K562 (cell line): ENCODE results near the gene VDR. TPM values are rescaled to one million over a fixed set of nuclear protein-coding genes. Genes with fewer than 3 reads are reported as not detected.

Experiments used
- CEBPB ChIP-seq: fragments of 450-650 bp; IDR thresholded peaks from 2 replicates; pipeline ENCODE4 v1.6.1; 2016; ENCODE audit warnings: missing genetic modification characterization, missing compliant biosample characterization
- FOSL1 ChIP-seq: fragments of 200-800 bp; sonication (Bioruptor generic); conservative IDR thresholded peaks from 2 replicates; pipeline ENCODE4 v1.6.1; 2016; ENCODE audit warnings: missing genetic modification characterization, missing compliant biosample characterization
- KLF1 ChIP-seq: fragments of 450-650 bp; IDR thresholded peaks from 2 replicates; pipeline ENCODE4 v1.6.1; 2016; ENCODE audit warnings: missing genetic modification characterization, missing compliant biosample characterization
- KLF6 ChIP-seq: fragments of 250-450 bp; sonication (Bioruptor Pico); IDR thresholded peaks from 2 replicates; pipeline ENCODE4 v1.4.0; 2020; ENCODE audit warnings: mild to moderate bottlenecking, moderate library complexity, borderline replicate concordance
- MIER1 ChIP-seq: fragments of 450-650 bp; IDR thresholded peaks from 2 replicates; pipeline ENCODE4 v1.6.1; 2016; ENCODE audit warnings: antibody characterized with exemption, mild to moderate bottlenecking, low read depth
- POU5F1 ChIP-seq: fragments of 150-350 bp; IDR thresholded peaks from 2 replicates; pipeline ENCODE4 v1.6.1; 2014; ENCODE audit warnings: borderline replicate concordance, low read length, low read depth, mild to moderate bottlenecking; ENCODE audit not compliant: partially characterized antibody
- SMC3 ChIP-seq: conservative IDR thresholded peaks from 2 replicates; pipeline ENCODE4 v1.6.1; 2011; ENCODE audit warnings: low read depth, low read length, improper control_type of control experiment; ENCODE audit not compliant: insufficient read depth
- ZKSCAN3 ChIP-seq: fragments of 250-450 bp; sonication (Bioruptor Pico); IDR thresholded peaks from 2 replicates; pipeline ENCODE4 v1.4.0; 2020
- ZNF583 ChIP-seq: fragments of 250-450 bp; sonication (Bioruptor Pico); IDR thresholded peaks from 2 replicates; pipeline ENCODE4 v1.4.0; 2020
- ZNF586 ChIP-seq: fragments of 450-650 bp; formaldehyde crosslinking; conservative IDR thresholded peaks from 2 replicates; pipeline ENCODE4 v1.4.0; 2020; ENCODE audit warnings: mild to moderate bottlenecking, moderate library complexity
- ZNF76 ChIP-seq: fragments of 250-450 bp; sonication (Bioruptor Pico); IDR thresholded peaks from 2 replicates; pipeline ENCODE4 v1.4.0; 2020; ENCODE audit warnings: mild to moderate bottlenecking, moderate library complexity, borderline replicate concordance
- polyA plus RNA-seq, 8 experiments: library from polyadenylated mRNA; depleted of rRNA in 4 of 8; stranded (reverse) in 5 of 8; unstranded in 3 of 8; fragments of >200 nt; fragmentation: Nextera tagmentation in 2 of 8; fragmentation: Illumina TruSeq in 1 of 8; extraction: Ambion mirVana in 2 of 8; extraction: Trizol in 1 of 8; gene quantifications; 2 replicates each; pipeline versions ENCODE4 v1.2.1 to v1.2.3, GENCODE V29; 2011 to 2014; ENCODE audit warnings: inconsistent platforms in 1 of 8, missing spikeins in 1 of 8
- total RNA-seq, 7 experiments: library from RNA; depleted of rRNA in 6 of 7; stranded (reverse); fragments of >200 nt in 6 of 7; fragmentation: Illumina TruSeq in 2 of 7; extraction: Trizol in 2 of 7; gene quantifications; 2 replicates each; pipeline versions ENCODE4 v1.2.1 to v1.2.3, GENCODE V29; 2011 to 2021; ENCODE audit warnings: low replicate concordance in 1 of 7
- TF ChIP-seq, protein P1 (sequence below): fragments of 450-650 bp; IDR thresholded peaks from 2 replicates; pipeline ENCODE4 v1.6.1; 2017; ENCODE audit warnings: antibody characterized with exemption, mild to moderate bottlenecking
- TF ChIP-seq, protein P2 (sequence below), 2 experiments: fragments of 450-650 bp in 1 of 2; IDR thresholded peaks; 2 replicates each; pipeline ENCODE4 v1.6.1; 2011 to 2017; ENCODE audit warnings: low read depth in 2 of 2, antibody characterized with exemption in 1 of 2, borderline replicate concordance in 1 of 2, low read length in 1 of 2, mild to moderate bottlenecking in 1 of 2, mixed read lengths in 1 of 2; ENCODE audit not compliant: control insufficient read depth in 1 of 2
- TF ChIP-seq, protein P3 (sequence below): fragments of 250-450 bp; sonication (Bioruptor Pico); IDR thresholded peaks from 2 replicates; pipeline ENCODE4 v1.9.0; 2021; ENCODE audit warnings: mild to moderate bottlenecking
- TF ChIP-seq, protein P4 (sequence below): conservative IDR thresholded peaks from 2 replicates; pipeline ENCODE4 v1.6.1; 2011; ENCODE audit warnings: low read depth, mild to moderate bottlenecking, low read length; ENCODE audit not compliant: control insufficient read depth
- TF ChIP-seq, protein P5 (sequence below): fragments of 450-650 bp; IDR thresholded peaks from 2 replicates; pipeline ENCODE4 v1.6.1; 2016; ENCODE audit warnings: missing biosample characterization, missing genetic modification characterization

VDR gene
- total and polyA plus RNA-seq, 9 of the 15 experiments (the other 6 are each of a cell fraction or from before 2014, with no cell fraction given), result 0.61 to 4.8 (median 2.0) TPM

DNA sequence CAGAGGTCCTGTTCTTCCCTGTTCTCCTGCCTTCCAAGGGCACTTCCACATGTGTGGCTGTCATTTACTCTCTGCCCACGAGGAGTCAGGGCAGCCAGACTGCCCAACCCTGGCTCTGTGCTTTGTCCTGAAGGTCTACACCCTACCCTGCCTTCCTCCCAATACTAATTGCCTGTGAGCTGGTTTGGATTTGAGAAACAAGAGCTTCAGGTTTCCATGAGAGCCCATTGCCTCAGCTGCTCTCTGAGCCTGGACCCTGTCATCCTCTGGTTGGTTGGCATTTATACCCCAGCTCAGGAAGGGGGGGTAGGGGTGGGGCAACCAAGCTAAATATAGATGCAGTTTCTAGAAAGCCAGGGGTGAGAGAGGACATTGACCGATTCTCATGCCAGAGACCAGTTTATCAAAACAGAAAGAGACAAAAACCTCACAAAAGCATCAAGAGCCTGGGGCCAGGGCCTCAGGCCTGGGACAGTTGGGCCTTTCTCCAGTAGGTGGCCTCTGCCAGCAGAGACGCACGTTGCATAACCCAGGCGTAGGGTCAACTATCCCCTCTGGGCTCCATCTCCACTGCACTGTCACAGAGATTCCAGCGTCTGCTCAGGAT is 34.5 kb downstream of the VDR start (continued):
- TF ChIP-seq, protein P1, sequence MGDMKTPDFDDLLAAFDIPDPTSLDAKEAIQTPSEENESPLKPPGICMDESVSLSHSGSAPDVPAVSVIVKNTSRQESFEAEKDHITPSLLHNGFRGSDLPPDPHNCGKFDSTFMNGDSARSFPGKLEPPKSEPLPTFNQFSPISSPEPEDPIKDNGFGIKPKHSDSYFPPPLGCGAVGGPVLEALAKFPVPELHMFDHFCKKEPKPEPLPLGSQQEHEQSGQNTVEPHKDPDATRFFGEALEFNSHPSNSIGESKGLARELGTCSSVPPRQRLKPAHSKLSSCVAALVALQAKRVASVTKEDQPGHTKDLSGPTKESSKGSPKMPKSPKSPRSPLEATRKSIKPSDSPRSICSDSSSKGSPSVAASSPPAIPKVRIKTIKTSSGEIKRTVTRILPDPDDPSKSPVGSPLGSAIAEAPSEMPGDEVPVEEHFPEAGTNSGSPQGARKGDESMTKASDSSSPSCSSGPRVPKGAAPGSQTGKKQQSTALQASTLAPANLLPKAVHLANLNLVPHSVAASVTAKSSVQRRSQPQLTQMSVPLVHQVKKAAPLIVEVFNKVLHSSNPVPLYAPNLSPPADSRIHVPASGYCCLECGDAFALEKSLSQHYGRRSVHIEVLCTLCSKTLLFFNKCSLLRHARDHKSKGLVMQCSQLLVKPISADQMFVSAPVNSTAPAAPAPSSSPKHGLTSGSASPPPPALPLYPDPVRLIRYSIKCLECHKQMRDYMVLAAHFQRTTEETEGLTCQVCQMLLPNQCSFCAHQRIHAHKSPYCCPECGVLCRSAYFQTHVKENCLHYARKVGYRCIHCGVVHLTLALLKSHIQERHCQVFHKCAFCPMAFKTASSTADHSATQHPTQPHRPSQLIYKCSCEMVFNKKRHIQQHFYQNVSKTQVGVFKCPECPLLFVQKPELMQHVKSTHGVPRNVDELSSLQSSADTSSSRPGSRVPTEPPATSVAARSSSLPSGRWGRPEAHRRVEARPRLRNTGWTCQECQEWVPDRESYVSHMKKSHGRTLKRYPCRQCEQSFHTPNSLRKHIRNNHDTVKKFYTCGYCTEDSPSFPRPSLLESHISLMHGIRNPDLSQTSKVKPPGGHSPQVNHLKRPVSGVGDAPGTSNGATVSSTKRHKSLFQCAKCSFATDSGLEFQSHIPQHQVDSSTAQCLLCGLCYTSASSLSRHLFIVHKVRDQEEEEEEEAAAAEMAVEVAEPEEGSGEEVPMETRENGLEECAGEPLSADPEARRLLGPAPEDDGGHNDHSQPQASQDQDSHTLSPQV, result no peak
- TF ChIP-seq CEBPB (tag) (peak; percentile 90), ZNF583 (CRISPR knock-in tag) (no peak), KLF1 (no peak), ZNF76 (no peak), MIER1 (no peak), POU5F1 (no peak), ZKSCAN3 (CRISPR knock-in tag) (no peak), SMC3 (peak; percentile 30; the same call in 1 of the 2 replicates), FOSL1 (tag) (no peak), ZNF586 (CRISPR knock-in tag) (no peak), KLF6 (CRISPR knock-in tag) (no peak)
- TF ChIP-seq, protein P2, sequence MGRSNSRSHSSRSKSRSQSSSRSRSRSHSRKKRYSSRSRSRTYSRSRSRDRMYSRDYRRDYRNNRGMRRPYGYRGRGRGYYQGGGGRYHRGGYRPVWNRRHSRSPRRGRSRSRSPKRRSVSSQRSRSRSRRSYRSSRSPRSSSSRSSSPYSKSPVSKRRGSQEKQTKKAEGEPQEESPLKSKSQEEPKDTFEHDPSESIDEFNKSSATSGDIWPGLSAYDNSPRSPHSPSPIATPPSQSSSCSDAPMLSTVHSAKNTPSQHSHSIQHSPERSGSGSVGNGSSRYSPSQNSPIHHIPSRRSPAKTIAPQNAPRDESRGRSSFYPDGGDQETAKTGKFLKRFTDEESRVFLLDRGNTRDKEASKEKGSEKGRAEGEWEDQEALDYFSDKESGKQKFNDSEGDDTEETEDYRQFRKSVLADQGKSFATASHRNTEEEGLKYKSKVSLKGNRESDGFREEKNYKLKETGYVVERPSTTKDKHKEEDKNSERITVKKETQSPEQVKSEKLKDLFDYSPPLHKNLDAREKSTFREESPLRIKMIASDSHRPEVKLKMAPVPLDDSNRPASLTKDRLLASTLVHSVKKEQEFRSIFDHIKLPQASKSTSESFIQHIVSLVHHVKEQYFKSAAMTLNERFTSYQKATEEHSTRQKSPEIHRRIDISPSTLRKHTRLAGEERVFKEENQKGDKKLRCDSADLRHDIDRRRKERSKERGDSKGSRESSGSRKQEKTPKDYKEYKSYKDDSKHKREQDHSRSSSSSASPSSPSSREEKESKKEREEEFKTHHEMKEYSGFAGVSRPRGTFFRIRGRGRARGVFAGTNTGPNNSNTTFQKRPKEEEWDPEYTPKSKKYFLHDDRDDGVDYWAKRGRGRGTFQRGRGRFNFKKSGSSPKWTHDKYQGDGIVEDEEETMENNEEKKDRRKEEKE (IDR thresholded peaks at IDR 0.05; ENCODE audit: borderline replicate concordance in 1 of 2, control insufficient read depth in 1 of 2, low read depth in 2 of 2, low read length in 1 of 2), result no peak
- TF ChIP-seq, protein P3, sequence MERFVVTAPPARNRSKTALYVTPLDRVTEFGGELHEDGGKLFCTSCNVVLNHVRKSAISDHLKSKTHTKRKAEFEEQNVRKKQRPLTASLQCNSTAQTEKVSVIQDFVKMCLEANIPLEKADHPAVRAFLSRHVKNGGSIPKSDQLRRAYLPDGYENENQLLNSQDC (CRISPR knock-in tag), result no peak
- TF ChIP-seq, protein P4, sequence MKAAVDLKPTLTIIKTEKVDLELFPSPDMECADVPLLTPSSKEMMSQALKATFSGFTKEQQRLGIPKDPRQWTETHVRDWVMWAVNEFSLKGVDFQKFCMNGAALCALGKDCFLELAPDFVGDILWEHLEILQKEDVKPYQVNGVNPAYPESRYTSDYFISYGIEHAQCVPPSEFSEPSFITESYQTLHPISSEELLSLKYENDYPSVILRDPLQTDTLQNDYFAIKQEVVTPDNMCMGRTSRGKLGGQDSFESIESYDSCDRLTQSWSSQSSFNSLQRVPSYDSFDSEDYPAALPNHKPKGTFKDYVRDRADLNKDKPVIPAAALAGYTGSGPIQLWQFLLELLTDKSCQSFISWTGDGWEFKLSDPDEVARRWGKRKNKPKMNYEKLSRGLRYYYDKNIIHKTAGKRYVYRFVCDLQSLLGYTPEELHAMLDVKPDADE, result no peak
- TF ChIP-seq, protein P5, sequence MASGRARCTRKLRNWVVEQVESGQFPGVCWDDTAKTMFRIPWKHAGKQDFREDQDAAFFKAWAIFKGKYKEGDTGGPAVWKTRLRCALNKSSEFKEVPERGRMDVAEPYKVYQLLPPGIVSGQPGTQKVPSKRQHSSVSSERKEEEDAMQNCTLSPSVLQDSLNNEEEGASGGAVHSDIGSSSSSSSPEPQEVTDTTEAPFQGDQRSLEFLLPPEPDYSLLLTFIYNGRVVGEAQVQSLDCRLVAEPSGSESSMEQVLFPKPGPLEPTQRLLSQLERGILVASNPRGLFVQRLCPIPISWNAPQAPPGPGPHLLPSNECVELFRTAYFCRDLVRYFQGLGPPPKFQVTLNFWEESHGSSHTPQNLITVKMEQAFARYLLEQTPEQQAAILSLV (tag), result peak; percentile 40; the same call in 1 of the 2 replicates
